ENCODE results near the gene LRP1. TPM values are rescaled to one million over a fixed set of nuclear protein-coding genes. Genes with fewer than 3 reads are reported as not detected.
A peak's percentile ranks its signal among the peaks of the same experiment; 100 is the strongest.

The LRP1 gene
- total RNA-seq, 1 experiment from 2014 or later = 14.7 TPM

DNA sequence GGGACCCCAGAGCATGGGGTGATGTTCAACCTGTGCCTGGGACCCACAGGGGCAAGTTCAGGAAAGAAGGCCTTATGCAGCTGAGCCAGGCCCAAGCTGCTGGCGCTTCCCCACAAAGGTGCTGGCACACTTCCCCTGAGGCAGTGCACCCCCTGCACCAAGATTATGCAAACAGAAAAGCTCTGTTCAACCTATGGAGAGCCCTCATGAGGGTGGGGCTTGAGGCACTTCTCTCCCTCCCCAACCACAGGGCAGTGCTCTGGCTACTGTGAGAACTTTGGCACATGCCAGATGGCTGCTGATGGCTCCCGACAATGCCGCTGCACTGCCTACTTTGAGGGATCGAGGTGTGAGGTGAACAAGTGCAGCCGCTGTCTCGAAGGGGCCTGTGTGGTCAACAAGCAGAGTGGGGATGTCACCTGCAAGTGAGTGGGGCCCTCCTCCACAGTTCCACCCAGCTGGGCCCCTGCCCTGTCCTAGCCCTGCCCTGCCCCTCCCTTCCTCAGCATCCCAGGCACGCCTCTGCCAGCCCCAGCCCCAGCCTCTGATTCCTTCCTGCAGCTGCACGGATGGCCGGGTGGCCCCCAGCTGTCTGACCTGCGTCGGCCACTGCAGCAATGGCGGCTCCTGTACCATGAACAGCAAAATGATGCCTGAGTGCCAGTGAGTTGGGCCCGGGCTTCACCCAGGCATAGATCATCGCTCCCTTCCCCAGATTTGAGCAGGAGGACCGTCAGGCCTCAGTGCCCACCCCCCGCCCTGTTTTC, 82.8 kb downstream of the LRP1 start:
- intact Hi-C loops (cut with micrococcal nuclease) = no loop called here
- ChIA-PET POLR2A (ENCODE audit: unreplicated experiment) (no interaction called here), CTCF (no interaction called here)
- H3K27ac ChIP-seq (ENCODE audit: low read length) = no peak overlapping the region
- no peak overlapping the region for H3K9ac ChIP-seq (ENCODE audit: low read length)
- H3K79me2 ChIP-seq (ENCODE audit: low read length) = no peaks in the 10 kb centered on the region
- H3K4me1 ChIP-seq (ENCODE audit: insufficient read depth, low read length) = peaks cover 16% of the 10 kb centered on the region
- DNase-seq (no peak), ATAC-seq (no peak)
- H3K4me2 ChIP-seq (ENCODE audit: low read length) = no peak overlapping the region
- BruUV-seq (replicated peaks) = no TSS peak
- peaks cover 16% of the 10 kb centered on the region for H3K27me3 ChIP-seq (ENCODE audit: low read length)
- no peaks in the 10 kb centered on the region for H3K9me3 ChIP-seq (ENCODE audit: low read length)
- no peaks in the 10 kb centered on the region for H3F3A ChIP-seq (ENCODE audit: low read length, unreplicated experiment)
- no peaks in the 10 kb centered on the region for H3K36me3 ChIP-seq (ENCODE audit: low read depth, low read length)
- H2AFZ ChIP-seq (ENCODE audit: low read length) = no peak overlapping the region
- no peaks in the 10 kb centered on the region for H3K9me2 ChIP-seq (replicated peaks; ENCODE audit: low read length)
- TF ChIP-seq CTCF (conservative IDR thresholded peaks at IDR 0.05; ENCODE audit: low read depth, low read length) = no peak
- H3K4me3 ChIP-seq (ENCODE audit: low read length) = no peak overlapping the region
- H4K20me1 ChIP-seq (ENCODE audit: low read length) = no peaks in the 10 kb centered on the region

DNA sequence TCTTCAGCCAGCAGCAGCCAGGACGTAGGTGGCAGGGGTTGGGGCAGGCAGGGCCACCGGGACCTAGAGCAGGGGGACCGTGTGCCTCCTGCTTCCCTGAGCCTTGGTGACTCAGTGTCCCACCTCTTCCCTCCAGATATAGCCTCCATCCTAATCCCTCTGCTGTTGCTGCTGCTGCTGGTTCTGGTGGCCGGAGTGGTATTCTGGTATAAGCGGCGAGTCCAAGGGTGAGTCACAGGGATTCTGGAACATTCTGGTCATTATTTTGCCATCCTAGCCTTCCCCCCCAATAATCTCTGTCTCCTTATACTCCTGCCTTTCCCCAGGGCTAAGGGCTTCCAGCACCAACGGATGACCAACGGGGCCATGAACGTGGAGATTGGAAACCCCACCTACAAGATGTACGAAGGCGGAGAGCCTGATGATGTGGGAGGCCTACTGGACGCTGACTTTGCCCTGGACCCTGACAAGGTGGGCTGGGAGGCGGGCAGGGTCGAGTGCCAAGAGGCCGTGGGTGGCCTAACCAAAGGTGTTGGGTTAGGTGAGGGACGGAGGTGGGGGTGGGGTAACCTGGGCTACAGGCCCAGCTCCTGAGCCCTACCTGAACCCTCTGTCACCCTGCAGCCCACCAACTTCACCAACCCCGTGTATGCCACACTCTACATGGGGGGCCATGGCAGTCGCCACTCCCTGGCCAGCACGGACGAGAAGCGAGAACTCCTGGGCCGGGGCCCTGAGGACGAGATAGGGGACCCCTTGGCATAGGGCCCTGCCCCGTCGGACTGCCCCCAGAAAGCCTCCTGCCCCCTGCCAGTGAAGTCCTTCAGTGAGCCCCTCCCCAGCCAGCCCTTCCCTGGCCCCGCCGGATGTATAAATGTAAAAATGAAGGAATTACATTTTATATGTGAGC, 83.8 kb downstream of the LRP1 start:
- H3K79me2 ChIP-seq (ENCODE audit: low read length) = no peaks in the 10 kb centered on the region
- no peak overlapping the region for H3K27ac ChIP-seq (ENCODE audit: low read length)
- no peak for ATAC-seq
- no peaks in the 10 kb centered on the region for H4K20me1 ChIP-seq (ENCODE audit: low read length)
- TSS peak; percentile 35 for BruUV-seq (replicated peaks)
- intact Hi-C loops (cut with micrococcal nuclease) = no loop called here
- TF ChIP-seq EZH2 (IDR thresholded peaks at IDR 0.05; ENCODE audit: low read length, unreplicated experiment) = no peak
- TF ChIP-seq EZH2phosphoT487 (IDR thresholded peaks at IDR 0.05; ENCODE audit: borderline replicate concordance, low read length) = no peak
- no peak for TF ChIP-seq CTCF (conservative IDR thresholded peaks at IDR 0.05; ENCODE audit: low read depth, low read length)
- H3F3A ChIP-seq (ENCODE audit: low read length, unreplicated experiment) = no peaks in the 10 kb centered on the region
- H3K4me1 ChIP-seq (ENCODE audit: insufficient read depth, low read length) = peaks cover 19% of the 10 kb centered on the region
- peaks cover 19% of the 10 kb centered on the region for H3K27me3 ChIP-seq (ENCODE audit: low read length)
- DNase-seq = no peak
- H3K4me2 ChIP-seq (ENCODE audit: low read length) = no peak overlapping the region
- no peaks in the 10 kb centered on the region for H3K36me3 ChIP-seq (ENCODE audit: low read depth, low read length)
- no peak overlapping the region for H3K4me3 ChIP-seq (ENCODE audit: low read length)
- POLR2A ChIA-PET (ENCODE audit: unreplicated experiment) = no interaction called here
- H3K9me3 ChIP-seq (ENCODE audit: low read length) = no peaks in the 10 kb centered on the region
- no peak overlapping the region for H3K9ac ChIP-seq (ENCODE audit: low read length)
- CTCF ChIA-PET = no interaction called here
- no peak overlapping the region for H2AFZ ChIP-seq (ENCODE audit: low read length)
- no peaks in the 10 kb centered on the region for H3K9me2 ChIP-seq (replicated peaks; ENCODE audit: low read length)

GRCh38 chr12:57212701-57213057, 84.4 kb downstream of the LRP1 start:
- Histone ChIP-seq H3K9me2 (replicated peaks; ENCODE audit: low read length) (no peaks in the 10 kb centered on the region), H3K4me3 (ENCODE audit: low read length) (no peak overlapping the region), H3K27me3 (ENCODE audit: low read length) (peaks cover 19% of the 10 kb centered on the region), H3K27ac (ENCODE audit: low read length) (no peak overlapping the region), H3K4me2 (ENCODE audit: low read length) (no peak overlapping the region), H2AFZ (ENCODE audit: low read length) (no peak overlapping the region), H3K9ac (ENCODE audit: low read length) (no peak overlapping the region), H3K4me1 (ENCODE audit: insufficient read depth, low read length) (peaks cover 25% of the 10 kb centered on the region), H4K20me1 (ENCODE audit: low read length) (no peaks in the 10 kb centered on the region), H3K79me2 (ENCODE audit: low read length) (no peaks in the 10 kb centered on the region), H3K36me3 (ENCODE audit: low read depth, low read length) (no peaks in the 10 kb centered on the region), H3F3A (ENCODE audit: low read length, unreplicated experiment) (no peaks in the 10 kb centered on the region), H3K9me3 (ENCODE audit: low read length) (no peaks in the 10 kb centered on the region)
- ATAC-seq = no peak
- ChIA-PET POLR2A (ENCODE audit: unreplicated experiment) (no interaction called here), CTCF (interaction anchor here (0.6 to 2.5 kb wide), 5 partner anchors 18 to 240 kb away, joined by 3 to 24 read pairs (median 4); no protein-coding TSS in a partner anchor)
- TF ChIP-seq CTCF (conservative IDR thresholded peaks at IDR 0.05; ENCODE audit: low read depth, low read length) (no peak), EZH2 (IDR thresholded peaks at IDR 0.05; ENCODE audit: low read length, unreplicated experiment) (no peak), EZH2phosphoT487 (IDR thresholded peaks at IDR 0.05; ENCODE audit: borderline replicate concordance, low read length) (no peak)
- BruUV-seq (replicated peaks) = no TSS peak
- no peak for DNase-seq
- intact Hi-C loops (cut with micrococcal nuclease) = loop anchor here (1.0 kb wide), 2 partner anchors 17 to 27 kb away; partner anchors contain the start of gene SHMT2
